ENCODE results near the gene OR6J1.
"Not testable (repeated sequence)": the region's sequence is repeated elsewhere in the genome, so short reads cannot be mapped to it uniquely, and the experiment has no call there.

The OR6J1 gene

DNA sequence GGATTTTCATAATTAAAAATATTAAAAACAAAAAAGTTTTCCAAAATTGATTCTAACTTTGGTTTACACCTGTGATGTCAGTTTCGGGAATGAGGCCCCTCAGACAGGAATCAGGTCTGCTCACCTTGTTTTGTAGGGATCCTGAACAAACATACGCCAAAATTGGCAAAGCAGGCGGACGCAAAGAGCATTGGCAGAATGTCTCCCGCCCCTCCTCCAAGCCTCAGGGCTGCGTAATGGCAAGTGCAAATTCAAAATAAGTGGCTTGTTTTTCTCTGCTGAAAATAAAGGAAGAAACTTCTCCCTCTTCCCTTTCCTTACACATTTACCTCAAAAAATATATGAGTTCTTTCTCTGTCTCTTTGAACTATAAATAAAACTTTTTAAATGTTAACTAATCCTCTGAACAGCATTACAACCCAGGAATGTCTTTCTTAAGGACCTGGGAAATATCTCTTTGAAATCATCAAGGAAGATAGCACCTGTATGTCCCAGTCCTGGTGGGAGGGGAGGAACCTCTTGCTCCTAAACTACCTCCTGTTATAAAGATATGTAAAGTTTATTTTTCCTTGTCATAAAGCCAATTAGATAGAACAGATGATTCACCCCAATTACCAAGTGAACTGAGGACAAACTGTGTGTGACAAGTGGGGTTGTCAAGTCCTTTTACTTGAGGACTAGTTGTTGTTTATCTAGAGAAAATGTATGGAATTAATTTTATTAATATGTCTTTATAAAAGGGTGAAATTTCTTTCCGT lies 16.5 kb downstream of the OR6J1 start:
- H3K27me3 ChIP-seq (ENCODE audit: control insufficient read depth, insufficient read depth, low read length): no peaks in the 10 kb centered on the region
- H3K9me3 ChIP-seq (ENCODE audit: control insufficient read depth, insufficient read depth, low read length): no peaks in the 10 kb centered on the region
- no peaks in the 10 kb centered on the region for H3K36me3 ChIP-seq (ENCODE audit: control insufficient read depth, insufficient read depth, low read length)
- H3K4me3 ChIP-seq (ENCODE audit: low read depth, low read length): no peak overlapping the region
- H3K27ac ChIP-seq (ENCODE audit: low read depth, low read length): no peak overlapping the region
- peaks cover 18% of the 10 kb centered on the region for H3K4me1 ChIP-seq (ENCODE audit: control insufficient read depth, insufficient read depth, low read length)
- H3K9ac ChIP-seq (ENCODE audit: low read depth, low read length): no peak overlapping the region

DNA sequence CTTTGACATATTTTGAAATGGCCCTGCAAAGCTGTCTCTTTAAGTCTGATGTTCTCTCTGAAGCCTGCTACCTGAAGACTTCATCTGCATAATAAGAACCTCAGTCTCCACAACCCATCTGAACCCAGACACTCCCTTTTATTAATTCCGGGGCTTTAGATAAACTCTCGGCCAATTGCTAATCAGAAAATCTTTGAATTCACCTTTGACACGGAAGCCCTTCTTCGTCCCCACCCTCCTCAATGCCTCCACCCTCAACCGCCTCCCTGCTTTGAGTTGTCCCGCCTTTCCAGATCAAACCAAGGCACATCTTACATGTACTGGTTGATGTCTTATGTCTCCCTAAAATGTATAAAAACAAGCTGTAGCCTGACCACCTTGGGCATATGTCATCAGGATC lies 17.6 kb downstream of the OR6J1 start:
- Histone ChIP-seq H3K9me3 (ENCODE audit: control insufficient read depth, insufficient read depth, low read length) (0 out of 2 replicates have a peak, but pooled peaks cover 3% of the 10 kb centered on the region), H3K4me1 (ENCODE audit: control insufficient read depth, insufficient read depth, low read length) (peaks cover 18% of the 10 kb centered on the region), H3K4me3 (ENCODE audit: low read depth, low read length) (no peak overlapping the region), H3K27me3 (ENCODE audit: control insufficient read depth, insufficient read depth, low read length) (no peaks in the 10 kb centered on the region), H3K27ac (ENCODE audit: low read depth, low read length) (no peak overlapping the region), H3K9ac (ENCODE audit: low read depth, low read length) (no peak overlapping the region), H3K36me3 (ENCODE audit: control insufficient read depth, insufficient read depth, low read length) (no peaks in the 10 kb centered on the region)

DNA sequence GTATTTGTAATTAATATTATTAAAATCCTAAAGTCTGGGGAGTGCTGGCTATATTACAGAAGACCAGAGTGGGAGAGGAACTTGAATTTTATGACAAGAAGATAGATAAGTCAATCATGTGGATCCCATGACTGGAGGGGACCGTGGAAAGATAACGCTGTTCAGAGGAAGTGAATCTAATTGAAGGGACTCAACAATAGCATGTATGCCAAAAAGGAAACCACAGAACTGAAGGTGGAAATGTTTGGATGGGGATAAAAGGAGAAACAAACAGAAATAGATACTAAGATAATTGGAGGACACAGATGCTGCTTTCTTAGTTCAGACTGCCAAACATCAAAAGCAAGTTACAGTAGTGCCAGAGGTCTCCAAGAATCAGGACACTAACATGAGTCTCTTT lies 21.1 kb downstream of the OR6J1 start:
- Histone ChIP-seq H3K9ac (ENCODE audit: low read depth, low read length) (no peak overlapping the region), H3K27ac (ENCODE audit: low read depth, low read length) (no peak overlapping the region), H3K4me1 (ENCODE audit: control insufficient read depth, insufficient read depth, low read length) (peaks cover 18% of the 10 kb centered on the region), H3K9me3 (ENCODE audit: control insufficient read depth, insufficient read depth, low read length) (0 out of 2 replicates have a peak, but pooled peaks cover 6% of the 10 kb centered on the region), H3K36me3 (ENCODE audit: control insufficient read depth, insufficient read depth, low read length) (no peaks in the 10 kb centered on the region), H3K4me3 (ENCODE audit: low read depth, low read length) (no peak overlapping the region), H3K27me3 (ENCODE audit: control insufficient read depth, insufficient read depth, low read length) (no peaks in the 10 kb centered on the region)

DNA sequence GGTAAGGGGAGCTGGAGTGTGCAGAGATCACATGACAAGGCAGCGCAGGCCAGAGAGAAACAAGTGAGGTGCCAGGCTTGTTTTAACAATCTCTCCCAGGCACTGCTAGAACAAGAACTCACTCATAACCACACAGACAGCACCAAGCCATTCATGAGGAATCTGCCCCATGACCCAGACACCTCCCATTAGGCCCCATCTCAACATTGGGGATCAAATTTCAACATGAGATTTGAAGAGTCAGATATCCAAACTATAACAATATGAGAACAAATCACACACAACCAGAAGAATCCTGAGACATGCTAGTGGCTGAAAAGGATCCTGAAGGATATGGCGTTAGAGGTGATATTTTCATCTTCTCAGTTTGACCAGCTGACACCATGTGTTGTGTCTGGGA lies 21.9 kb downstream of the OR6J1 start:
- H3K4me3 ChIP-seq (ENCODE audit: low read depth, low read length): no peak overlapping the region
- H3K27me3 ChIP-seq (ENCODE audit: control insufficient read depth, insufficient read depth, low read length): no peaks in the 10 kb centered on the region
- no peaks in the 10 kb centered on the region for H3K36me3 ChIP-seq (ENCODE audit: control insufficient read depth, insufficient read depth, low read length)
- no peak overlapping the region for H3K9ac ChIP-seq (ENCODE audit: low read depth, low read length)
- 0 out of 2 replicates have a peak, but pooled peaks cover 6% of the 10 kb centered on the region for H3K9me3 ChIP-seq (ENCODE audit: control insufficient read depth, insufficient read depth, low read length)
- H3K4me1 ChIP-seq (ENCODE audit: control insufficient read depth, insufficient read depth, low read length): peaks cover 10% of the 10 kb centered on the region
- no peak overlapping the region for H3K27ac ChIP-seq (ENCODE audit: low read depth, low read length)

DNA sequence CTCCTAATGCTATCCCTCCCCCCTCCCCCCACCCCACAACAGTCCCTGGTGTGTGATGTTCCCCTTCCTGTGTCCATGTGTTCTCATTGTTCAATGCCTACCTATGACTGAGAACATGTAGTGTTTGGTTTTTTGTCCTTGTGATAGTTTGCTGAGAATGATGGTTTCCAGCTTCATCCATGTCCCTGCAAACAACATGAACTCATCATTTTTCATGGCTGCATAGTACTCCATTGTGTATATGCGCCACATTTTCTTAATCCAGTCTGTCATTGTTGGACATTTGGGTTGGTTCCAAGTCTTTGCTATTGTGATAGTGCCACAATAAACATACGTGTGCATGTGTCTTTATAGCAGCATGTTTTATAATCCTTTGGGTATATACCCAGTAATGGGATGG lies 28.4 kb downstream of the OR6J1 start:
- H3K9me3 ChIP-seq (ENCODE audit: control insufficient read depth, insufficient read depth, low read length); H3K9ac ChIP-seq (ENCODE audit: low read depth, low read length); H3K4me3 ChIP-seq (ENCODE audit: low read depth, low read length); H3K27ac ChIP-seq (ENCODE audit: low read depth, low read length); H3K27me3 ChIP-seq (ENCODE audit: control insufficient read depth, insufficient read depth, low read length): not testable (repeated sequence)
- Histone ChIP-seq H3K4me1 (ENCODE audit: control insufficient read depth, insufficient read depth, low read length) (peaks cover 11% of the 10 kb centered on the region), H3K36me3 (ENCODE audit: control insufficient read depth, insufficient read depth, low read length) (peaks cover 13% of the 10 kb centered on the region)

DNA sequence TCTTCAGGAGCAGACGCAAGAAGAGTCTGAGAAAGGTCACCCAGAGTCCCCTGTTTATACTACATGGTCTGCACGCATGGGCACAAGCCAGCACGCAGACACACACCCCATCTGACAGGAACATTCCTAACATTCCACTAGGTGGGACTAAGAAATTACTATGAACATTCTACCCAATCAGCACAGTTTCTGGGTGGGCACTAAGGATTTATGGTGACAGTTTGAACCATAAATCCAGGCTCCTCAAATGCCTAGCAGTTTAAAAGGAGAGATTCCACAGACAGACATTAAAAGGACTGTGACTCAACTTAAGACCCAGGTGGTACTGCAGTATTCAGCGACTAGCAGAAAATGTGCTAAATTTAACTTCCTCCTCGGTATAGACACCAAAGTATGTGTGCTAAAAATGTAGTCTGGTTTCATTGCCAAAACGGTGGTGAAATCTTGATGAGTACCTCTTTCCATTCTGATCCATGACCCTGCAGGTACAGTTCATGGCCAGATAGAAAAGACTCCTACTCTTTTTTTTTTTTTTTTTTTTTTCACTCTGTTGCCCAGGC lies 29.8 kb downstream of the OR6J1 start:
- Histone ChIP-seq H3K27ac (ENCODE audit: low read depth, low read length) (peak overlapping the region; percentile 45), H3K9ac (ENCODE audit: low read depth, low read length) (no peak overlapping the region)

DNA sequence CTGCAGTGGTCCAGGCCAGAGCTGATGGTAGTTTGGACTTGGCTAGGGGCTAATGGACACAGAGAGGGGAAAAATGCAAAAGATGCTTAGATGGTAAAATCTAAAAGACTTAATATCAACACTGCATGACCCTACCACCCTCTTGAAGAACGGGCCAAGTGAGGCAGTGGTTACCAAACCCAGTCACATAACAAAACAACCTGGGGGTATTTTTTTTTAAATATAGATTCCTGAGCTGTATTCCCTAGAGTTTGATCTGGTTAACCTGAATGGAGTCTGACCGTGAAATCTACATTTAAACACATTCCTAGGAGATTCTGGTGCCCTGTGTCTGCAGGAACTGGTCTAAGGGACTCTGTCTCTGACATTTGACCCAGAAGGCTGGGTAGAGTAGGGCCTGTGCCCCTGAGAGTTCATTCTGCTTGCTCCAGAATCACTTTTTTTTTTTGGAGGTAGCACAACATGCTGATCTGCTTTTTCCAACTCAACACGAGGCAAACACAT lies 30.4 kb downstream of the OR6J1 start:
- Histone ChIP-seq H3K36me3 (ENCODE audit: control insufficient read depth, insufficient read depth, low read length) (peaks cover 30% of the 10 kb centered on the region), H3K4me3 (ENCODE audit: low read depth, low read length) (no peak overlapping the region), H3K9me3 (ENCODE audit: control insufficient read depth, insufficient read depth, low read length) (no peaks in the 10 kb centered on the region), H3K27ac (ENCODE audit: low read depth, low read length) (peak overlapping the region; percentile 45), H3K9ac (ENCODE audit: low read depth, low read length) (no peak overlapping the region), H3K27me3 (ENCODE audit: control insufficient read depth, insufficient read depth, low read length) (no peaks in the 10 kb centered on the region), H3K4me1 (ENCODE audit: control insufficient read depth, insufficient read depth, low read length) (peaks cover 11% of the 10 kb centered on the region)

More for the DNA sequence above, 29.8 kb downstream of the OR6J1 start:
- H3K27me3 ChIP-seq (ENCODE audit: control insufficient read depth, insufficient read depth, low read length): no peaks in the 10 kb centered on the region
- H3K9me3 ChIP-seq (ENCODE audit: control insufficient read depth, insufficient read depth, low read length): no peaks in the 10 kb centered on the region
- H3K4me1 ChIP-seq (ENCODE audit: control insufficient read depth, insufficient read depth, low read length): peaks cover 11% of the 10 kb centered on the region
- H3K4me3 ChIP-seq (ENCODE audit: low read depth, low read length): no peak overlapping the region
- H3K36me3 ChIP-seq (ENCODE audit: control insufficient read depth, insufficient read depth, low read length): peaks cover 27% of the 10 kb centered on the region

DNA sequence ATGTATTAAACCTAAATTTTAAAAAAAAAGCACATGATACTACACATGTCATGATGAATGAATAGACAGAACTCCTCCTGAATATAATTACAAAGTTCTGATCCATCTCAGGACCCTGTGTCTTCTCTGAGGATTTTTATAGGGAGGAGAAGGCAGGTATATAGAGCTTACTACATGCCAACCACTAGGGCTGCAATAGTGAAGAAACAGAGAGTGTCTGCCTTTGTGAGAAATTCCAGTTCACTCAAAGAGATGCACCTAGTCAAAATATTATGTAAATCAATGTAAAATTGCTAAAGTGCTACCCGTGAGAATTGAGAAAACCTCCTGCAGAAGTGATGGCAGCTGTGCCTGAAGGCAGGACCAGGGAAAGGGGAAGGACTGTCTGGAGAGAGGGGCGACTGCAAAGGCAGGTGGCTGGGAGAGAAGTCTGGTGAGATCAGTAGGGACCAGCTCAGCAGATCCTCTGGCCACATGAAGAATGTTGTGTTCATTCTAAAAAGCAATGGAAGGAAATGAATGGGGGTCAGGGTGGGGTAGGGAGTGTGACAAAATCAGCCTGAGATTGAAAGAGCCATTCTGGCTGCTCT lies 31.0 kb downstream of the OR6J1 start:
- Histone ChIP-seq H3K4me3 (ENCODE audit: low read depth, low read length) (no peak overlapping the region), H3K27me3 (ENCODE audit: control insufficient read depth, insufficient read depth, low read length) (no peaks in the 10 kb centered on the region), H3K9ac (ENCODE audit: low read depth, low read length) (no peak overlapping the region), H3K9me3 (ENCODE audit: control insufficient read depth, insufficient read depth, low read length) (no peaks in the 10 kb centered on the region), H3K27ac (ENCODE audit: low read depth, low read length) (no peak overlapping the region), H3K4me1 (ENCODE audit: control insufficient read depth, insufficient read depth, low read length) (peaks cover 11% of the 10 kb centered on the region), H3K36me3 (ENCODE audit: control insufficient read depth, insufficient read depth, low read length) (peaks cover 33% of the 10 kb centered on the region)

DNA sequence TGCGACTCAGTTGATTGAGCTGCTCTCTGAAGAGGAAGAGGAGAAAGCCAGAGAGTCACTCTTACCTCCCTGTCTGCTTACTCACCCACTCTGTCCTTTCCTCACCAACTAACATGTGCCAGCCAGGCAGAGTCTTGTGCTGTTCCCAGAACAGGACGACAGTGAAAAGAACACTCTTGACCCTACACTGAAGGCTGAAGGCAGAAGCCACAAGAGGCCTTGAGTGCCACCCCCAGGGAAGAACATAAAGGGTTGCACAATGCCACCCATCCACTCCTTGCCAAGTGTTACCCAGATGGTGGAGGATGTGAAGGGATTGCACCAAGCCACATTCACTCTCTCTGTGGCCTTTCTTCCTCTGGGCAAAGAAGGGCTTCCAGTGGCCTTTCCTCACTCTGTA lies 33.2 kb downstream of the OR6J1 start:
- Histone ChIP-seq H3K36me3 (ENCODE audit: control insufficient read depth, insufficient read depth, low read length) (peaks cover 56% of the 10 kb centered on the region), H3K4me1 (ENCODE audit: control insufficient read depth, insufficient read depth, low read length) (peaks cover 11% of the 10 kb centered on the region), H3K9me3 (ENCODE audit: control insufficient read depth, insufficient read depth, low read length) (no peaks in the 10 kb centered on the region), H3K27me3 (ENCODE audit: control insufficient read depth, insufficient read depth, low read length) (no peaks in the 10 kb centered on the region), H3K9ac (ENCODE audit: low read depth, low read length) (no peak overlapping the region), H3K4me3 (ENCODE audit: low read depth, low read length) (no peak overlapping the region), H3K27ac (ENCODE audit: low read depth, low read length) (no peak overlapping the region)

GRCh38 chr14:22607291-22607690 lies 36.9 kb downstream of the OR6J1 start:
- no peaks in the 10 kb centered on the region for H3K27me3 ChIP-seq (ENCODE audit: control insufficient read depth, insufficient read depth, low read length)
- H3K27ac ChIP-seq (ENCODE audit: low read depth, low read length): peak overlapping the region; percentile 36
- H3K4me3 ChIP-seq (ENCODE audit: low read depth, low read length): no peak overlapping the region
- H3K4me1 ChIP-seq (ENCODE audit: control insufficient read depth, insufficient read depth, low read length): no peaks in the 10 kb centered on the region
- H3K9me3 ChIP-seq (ENCODE audit: control insufficient read depth, insufficient read depth, low read length): no peaks in the 10 kb centered on the region
- peaks cover 89% of the 10 kb centered on the region for H3K36me3 ChIP-seq (ENCODE audit: control insufficient read depth, insufficient read depth, low read length)
- no peak overlapping the region for H3K9ac ChIP-seq (ENCODE audit: low read depth, low read length)

DNA sequence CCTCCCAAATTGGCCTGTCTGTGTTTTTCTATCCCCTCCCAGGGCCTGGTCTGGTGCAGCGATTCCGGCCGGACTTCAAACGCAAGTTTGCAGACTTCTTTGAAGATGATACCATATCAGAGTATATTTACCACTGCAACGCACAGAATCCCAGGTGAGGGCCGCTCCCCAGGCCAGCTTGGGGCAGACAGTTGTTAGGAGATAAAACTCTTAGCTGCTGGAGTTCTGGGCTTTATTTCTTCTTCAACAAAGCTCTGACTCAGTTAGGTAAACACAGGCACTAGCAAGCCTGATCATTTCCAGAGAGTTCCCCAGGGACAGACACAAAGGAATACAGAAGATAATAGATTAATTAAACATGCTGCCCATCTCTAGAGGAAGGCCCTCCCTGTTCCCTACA lies 37.8 kb downstream of the OR6J1 start:
- no peaks in the 10 kb centered on the region for H3K27me3 ChIP-seq (ENCODE audit: control insufficient read depth, insufficient read depth, low read length)
- H3K4me1 ChIP-seq (ENCODE audit: control insufficient read depth, insufficient read depth, low read length): no peaks in the 10 kb centered on the region
- peaks cover 92% of the 10 kb centered on the region for H3K36me3 ChIP-seq (ENCODE audit: control insufficient read depth, insufficient read depth, low read length)
- H3K9ac ChIP-seq (ENCODE audit: low read depth, low read length): no peak overlapping the region
- no peak overlapping the region for H3K4me3 ChIP-seq (ENCODE audit: low read depth, low read length)
- H3K9me3 ChIP-seq (ENCODE audit: control insufficient read depth, insufficient read depth, low read length): no peaks in the 10 kb centered on the region
- H3K27ac ChIP-seq (ENCODE audit: low read depth, low read length): no peak overlapping the region

All from HUES48 (cell line).